Measurements from ENCODE around the gene CD2BP2.
"Not testable (repeated sequence)": the region's sequence is repeated elsewhere in the genome, so short reads cannot be mapped to it uniquely, and the experiment has no call there.

CD2BP2 gene

GRCh38 chr16:30358990-30359870 is 4.1 kb upstream of the CD2BP2 start:
- no peak for DNase-seq (ENCODE audit: low read depth)

- no peak for DNase-seq (ENCODE audit: low read depth)
Observed at GRCh38 chr16:30358577-30358936, 3.4 kb upstream of the CD2BP2 start.

GRCh38 chr16:30357715-30358576 is 2.8 kb upstream of the CD2BP2 start:
- no peak for DNase-seq (ENCODE audit: low read depth)

- no peak for DNase-seq (ENCODE audit: low read depth)
Observed at GRCh38 chr16:30357085-30357714, 2.1 kb upstream of the CD2BP2 start.

GRCh38 chr16:30356401-30357084 is 1.4 kb upstream of the CD2BP2 start:
- no peak for DNase-seq (ENCODE audit: low read depth)

- DNase-seq (ENCODE audit: low read depth): no peak
Observed at GRCh38 chr16:30355954-30356308, 823 bp upstream of the CD2BP2 start.

GRCh38 chr16:30354423-30355143 is 525 bp downstream of the CD2BP2 start:
- no peak for DNase-seq (ENCODE audit: low read depth)

- no peak for DNase-seq (ENCODE audit: low read depth)
Observed at GRCh38 chr16:30353438-30354129, 1.5 kb downstream of the CD2BP2 start.

- DNase-seq (ENCODE audit: low read depth): no peak
Observed at GRCh38 chr16:30352488-30353401, 2.4 kb downstream of the CD2BP2 start.

- no peak for DNase-seq (ENCODE audit: low read depth)
Observed at GRCh38 chr16:30351586-30352419, 3.3 kb downstream of the CD2BP2 start.

- no peak for DNase-seq (ENCODE audit: low read depth)
Observed at GRCh38 chr16:30351001-30351441, 4.1 kb downstream of the CD2BP2 start.

GRCh38 chr16:30350134-30350871 is 4.8 kb downstream of the CD2BP2 start:
- DNase-seq (ENCODE audit: low read depth): no peak

- DNase-seq (ENCODE audit: low read depth): no peak
Observed at GRCh38 chr16:30349675-30350074, 5.4 kb downstream of the CD2BP2 start.

GRCh38 chr16:30348929-30349328 is 6.2 kb downstream of the CD2BP2 start:
- no peak for DNase-seq (ENCODE audit: low read depth)

GRCh38 chr16:30348113-30348512 is 7.0 kb downstream of the CD2BP2 start:
- DNase-seq (ENCODE audit: low read depth): no peak

- DNase-seq (ENCODE audit: low read depth): no peak
Observed at GRCh38 chr16:30346286-30346685, 8.8 kb downstream of the CD2BP2 start.

- DNase-seq (ENCODE audit: low read depth): not testable (repeated sequence)
Observed at GRCh38 chr16:30343491-30343820, 11.7 kb downstream of the CD2BP2 start.

Measured in stimulated activated CD8-positive, alpha-beta memory T cell treated with anti-CD3 and anti-CD28 coated beads, Interleukin-4, amount 100 ng/mL, for 24 hours (primary cell).